EL (cell line): ENCODE data around the gene ANKMY2.
"Not testable (repeated sequence)": the region's sequence is repeated elsewhere in the genome, so short reads cannot be mapped to it uniquely, and the experiment has no call there.

Experiments used
- DNase-seq: peaks from one replicate; pipeline ENCODE4 v3.0.0-alpha.2; 2016

ANKMY2 gene

DNA sequence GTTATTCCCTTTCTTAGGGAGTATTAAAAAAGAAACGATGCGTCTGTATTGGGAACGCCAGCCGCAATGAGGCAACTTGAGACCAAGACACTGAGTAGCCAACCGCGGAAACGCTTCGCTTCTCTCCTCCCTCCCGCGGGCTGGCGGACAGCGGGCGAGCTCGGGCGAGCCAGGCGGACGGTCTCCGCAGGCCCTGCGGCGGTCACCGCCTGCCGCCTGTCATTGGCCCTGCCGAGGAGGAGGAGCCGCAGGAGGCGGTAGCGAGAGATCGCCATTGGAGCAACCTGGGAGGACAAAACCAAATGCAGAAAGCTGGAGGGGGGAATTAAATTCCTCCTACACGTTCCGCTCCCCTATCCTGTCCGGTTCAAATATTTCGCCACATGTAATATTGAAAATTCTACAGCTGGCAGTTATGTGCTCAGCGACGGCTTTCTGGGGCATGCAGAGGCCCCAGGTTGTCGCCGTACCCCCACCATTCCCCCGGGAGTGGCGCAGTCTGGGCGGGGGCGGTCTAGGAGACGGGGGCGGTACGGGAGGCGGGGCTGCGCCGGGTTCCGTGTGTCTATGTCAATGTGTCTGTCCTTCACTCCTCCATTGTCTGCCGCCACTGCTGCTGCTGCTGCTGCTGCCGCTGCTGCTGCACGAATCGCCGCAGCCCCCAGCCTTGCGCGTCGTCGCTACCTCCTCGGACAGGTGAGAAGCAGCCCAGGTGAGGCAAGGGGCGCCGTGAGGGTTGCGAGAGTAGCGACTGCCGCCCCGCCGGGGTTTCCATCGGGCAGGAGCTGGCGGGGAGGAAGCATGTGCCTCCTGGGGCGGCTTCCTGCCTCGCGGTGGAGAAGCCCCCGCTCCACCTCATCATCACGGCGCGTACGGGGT, at the start of gene ANKMY2, which contains the start of gene BZW2:
Gene ANKMY2 (minus strand): TSS at position 162 of the 879 bp plus-strand sequence. CDS start 181 bp downstream, outside the sequence.
Gene BZW2 (plus strand): TSS at position 589 of the 879 bp plus-strand sequence. CDS start 19,263 bp downstream, outside the sequence.
- peak; percentile 97 for DNase-seq

DNA sequence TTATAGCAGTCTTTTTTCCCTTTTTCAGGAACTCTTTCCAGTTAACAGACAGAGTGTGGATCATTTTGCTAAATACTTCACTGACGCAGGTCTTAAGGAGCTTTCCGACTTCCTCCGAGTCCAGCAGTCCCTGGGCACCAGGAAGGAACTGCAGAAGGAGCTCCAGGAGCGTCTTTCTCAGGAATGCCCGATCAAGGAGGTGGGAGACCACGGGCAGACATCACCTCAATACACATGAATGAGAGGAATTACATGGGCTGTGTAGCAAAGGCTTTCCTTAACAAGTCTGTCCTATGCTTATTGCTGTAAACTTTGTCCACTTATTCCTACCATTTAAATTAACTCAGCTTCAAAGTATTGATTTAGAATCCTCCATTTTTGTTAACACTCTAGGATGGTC, 49.3 kb upstream of the ANKMY2 start:
- DNase-seq = no peak

DNA sequence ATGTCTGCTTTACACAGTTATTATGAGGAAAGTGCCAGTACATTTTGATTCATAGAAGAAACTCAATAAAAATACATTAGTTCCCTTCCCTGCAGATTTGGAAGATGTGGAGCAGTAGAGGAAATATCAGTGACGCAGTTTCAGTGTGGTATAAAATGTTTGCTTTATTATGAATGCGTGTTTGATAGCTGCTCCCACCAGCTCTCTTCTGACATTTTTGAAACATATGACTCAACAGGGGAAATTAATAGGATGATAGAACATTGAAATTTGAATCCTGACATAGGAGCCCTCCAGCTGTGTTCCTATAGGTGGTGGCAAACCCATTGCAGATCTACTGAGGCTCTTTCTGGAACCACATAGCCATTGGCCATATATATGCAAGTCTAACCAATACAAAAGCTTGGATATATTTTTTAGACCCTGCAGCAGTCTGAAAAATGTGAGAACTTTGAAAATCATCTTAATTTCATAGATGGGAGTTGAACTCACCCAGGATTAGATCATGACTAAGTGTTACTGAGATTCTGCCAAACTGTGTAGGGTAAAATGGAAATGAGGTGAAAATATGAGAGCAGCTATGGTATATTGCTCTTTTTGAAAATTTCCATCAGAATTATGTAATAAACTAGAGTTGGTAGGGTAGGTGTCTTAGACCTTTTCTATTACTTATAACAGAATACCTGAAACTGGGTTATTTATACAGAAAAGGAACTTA, 48.2 kb upstream of the ANKMY2 start:
- no peak for DNase-seq

DNA sequence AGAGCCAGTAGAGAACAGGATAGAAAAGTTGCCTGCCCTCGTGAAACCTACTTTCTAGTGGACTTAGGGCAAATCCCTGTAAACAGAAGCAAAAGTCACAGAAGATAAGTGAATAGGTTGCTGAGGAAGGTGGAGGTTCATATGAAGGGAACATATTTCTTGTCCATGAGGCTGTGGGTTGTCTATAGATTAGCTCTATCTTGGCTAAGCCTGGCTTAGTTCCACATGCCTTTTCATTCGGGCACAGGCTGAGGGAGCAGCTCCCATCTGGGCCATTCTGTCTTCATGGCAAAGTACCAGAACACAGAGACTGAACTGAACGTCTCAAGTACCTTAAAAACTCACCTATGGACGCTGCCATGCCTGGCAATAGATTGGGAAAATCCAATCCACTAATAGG, 45.7 kb upstream of the ANKMY2 start:
- no peak for DNase-seq

DNA sequence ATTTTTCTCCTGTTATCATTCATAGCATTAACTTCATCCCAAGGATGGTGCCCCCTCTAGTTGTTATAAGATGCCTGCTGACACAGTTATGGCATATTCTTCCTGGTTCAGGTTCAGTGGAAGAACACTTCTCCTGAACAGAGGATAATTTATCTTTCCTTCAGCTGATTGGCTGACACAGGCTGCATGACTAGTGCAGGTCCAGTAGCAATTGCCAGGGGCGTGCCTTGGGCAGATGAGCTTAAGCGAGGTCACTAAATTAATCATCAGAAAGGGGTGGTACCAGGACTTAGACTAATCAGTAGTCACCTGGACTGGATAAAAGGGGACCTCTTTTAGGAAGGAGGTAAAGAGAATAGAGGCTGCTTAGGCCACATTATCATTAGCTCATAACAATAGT, 42.7 kb upstream of the ANKMY2 start:
- DNase-seq = no peak

DNA sequence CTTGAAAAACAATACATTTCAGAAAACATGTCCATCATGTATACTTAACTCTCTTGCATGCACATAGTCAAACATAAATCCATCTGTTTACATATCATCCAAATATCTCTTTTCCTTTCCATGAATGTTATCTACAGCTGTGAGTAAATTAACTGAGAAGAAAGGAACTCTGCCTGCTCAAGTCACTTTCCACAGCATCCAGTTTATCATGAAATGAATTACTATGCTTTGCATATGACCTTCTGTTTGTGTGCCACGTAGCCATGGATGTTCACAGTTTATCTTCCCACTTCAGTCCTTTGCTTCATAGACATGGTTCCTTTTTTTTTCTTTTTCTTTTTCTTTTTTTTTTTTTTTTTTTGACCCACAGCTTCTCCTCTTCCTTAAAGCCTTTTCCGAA, 40.0 kb upstream of the ANKMY2 start:
- DNase-seq = no peak

DNA sequence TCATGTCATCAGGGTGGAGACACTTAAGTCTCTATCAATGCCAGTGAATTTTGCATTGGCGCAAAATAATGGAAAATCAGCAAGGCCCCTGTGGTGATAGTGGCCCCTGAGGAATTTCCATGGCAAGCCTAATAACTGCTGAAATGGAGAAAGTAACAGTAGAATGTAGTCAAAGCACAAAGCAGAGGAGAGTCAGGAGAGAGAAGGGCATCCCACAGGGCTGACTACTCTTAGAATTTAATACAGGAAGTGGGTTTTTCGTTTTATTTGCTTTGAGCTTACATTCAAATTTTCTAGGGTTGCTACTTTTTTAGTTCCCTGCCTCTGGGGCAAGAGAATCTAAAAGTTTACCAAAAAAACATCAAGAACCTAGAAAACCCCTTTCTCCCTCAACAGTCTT, 39.4 kb upstream of the ANKMY2 start:
- DNase-seq = no peak

DNA sequence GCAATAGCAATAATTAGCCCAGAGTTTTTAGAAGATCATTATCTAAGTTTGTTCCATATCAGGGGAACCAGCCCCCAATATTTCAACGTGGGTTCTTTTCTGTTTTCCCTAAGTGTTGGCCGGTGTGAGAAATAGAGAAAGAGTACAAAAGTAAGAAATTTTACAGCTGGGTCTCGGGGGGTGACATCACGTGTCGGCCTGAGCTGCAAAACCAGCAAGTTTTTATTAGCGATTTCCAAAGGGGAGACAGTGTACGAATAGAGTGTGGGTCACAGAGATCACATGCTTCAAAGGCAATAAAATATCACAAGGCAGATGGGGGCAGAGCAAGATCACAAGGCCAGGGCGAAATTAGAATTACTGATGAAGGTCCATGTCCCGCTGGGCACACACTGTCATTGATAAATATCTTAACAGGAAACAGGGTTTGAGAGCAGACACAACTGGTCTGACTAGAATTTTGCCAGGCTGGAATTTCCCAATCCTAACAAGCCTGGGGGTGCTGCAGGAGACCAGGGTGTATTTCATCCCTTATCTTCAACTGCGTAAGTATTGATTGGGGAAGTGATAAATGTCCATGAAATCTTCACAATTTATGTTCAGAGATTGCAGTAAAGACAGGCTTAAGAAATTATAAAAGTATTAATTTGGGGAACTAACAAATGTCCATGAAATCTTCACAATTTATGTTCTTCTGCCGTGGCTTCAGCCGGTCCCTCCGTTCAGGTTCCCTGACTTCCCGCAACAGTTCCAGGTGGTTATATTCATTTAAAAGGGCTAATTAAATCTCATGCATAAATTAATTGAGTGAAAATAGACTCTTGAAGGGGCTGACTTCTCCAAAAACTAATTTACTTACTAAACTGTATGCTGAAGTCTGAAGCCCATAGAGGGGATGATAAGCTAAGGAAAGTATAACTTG, 33.4 kb upstream of the ANKMY2 start:
- not testable (repeated sequence) for DNase-seq

DNA sequence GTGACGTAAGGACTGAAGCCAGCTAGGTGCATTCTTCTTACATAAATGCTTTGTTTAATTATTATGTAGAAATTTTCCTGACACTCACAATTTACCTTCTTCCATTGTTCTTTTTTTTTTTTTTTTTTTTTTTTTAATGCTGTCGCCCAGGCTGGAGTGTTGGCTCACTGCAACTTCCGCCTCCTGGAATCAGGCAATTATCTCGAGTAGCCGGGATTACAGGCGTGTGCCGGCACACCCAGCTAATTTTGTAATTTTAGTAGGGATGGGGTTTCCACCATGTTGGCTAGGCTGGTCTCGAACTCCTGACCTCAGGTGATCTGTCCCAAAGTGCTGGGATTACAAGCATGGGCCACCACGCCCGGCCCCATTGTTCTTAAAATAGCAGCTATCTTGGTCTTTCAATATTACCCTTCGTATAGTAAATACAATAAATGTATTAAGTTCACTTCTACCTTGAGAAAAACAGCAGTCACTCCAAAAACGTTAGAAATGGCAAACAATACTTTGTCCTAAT, 32.5 kb upstream of the ANKMY2 start:
- no peak for DNase-seq

DNA sequence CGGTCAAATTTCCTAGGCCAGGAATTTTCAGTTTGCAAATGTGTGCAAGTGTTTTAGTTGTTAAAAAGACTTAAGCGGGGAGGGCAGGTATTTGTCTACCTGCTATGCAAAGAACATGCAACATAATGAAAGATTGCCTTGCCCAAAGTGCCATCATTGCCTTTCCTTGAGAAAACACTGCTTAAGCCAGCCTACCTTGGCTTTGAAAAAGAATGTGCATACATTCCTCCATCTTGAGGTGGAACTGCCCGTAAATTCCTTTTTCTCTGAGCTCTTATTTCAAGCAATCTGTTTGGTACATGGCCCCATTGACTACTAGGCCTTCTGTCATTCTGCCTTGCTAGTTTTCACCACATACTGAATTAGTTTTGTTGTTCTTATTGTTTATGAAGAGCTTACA, 29.7 kb upstream of the ANKMY2 start:
- DNase-seq = no peak

DNA sequence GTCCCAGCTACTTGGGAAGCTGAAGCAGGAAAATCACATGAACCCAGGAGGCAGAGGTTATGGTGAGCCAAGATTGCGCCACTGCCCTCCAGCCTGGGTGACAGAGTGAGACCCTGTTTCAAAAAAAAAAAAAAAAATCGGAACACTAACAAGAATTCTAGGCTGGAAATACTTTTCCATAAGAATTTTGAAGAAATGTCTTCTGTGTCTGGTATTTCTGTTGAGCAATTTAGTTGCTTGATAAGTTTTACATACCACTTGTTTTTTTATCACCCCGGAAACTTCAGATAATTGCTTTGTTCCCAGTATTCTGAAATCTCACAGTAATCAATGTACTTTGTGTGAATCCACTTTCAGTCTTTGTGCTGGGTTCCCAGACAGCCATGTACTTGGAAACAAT, 26.3 kb upstream of the ANKMY2 start:
- DNase-seq = no peak

DNA sequence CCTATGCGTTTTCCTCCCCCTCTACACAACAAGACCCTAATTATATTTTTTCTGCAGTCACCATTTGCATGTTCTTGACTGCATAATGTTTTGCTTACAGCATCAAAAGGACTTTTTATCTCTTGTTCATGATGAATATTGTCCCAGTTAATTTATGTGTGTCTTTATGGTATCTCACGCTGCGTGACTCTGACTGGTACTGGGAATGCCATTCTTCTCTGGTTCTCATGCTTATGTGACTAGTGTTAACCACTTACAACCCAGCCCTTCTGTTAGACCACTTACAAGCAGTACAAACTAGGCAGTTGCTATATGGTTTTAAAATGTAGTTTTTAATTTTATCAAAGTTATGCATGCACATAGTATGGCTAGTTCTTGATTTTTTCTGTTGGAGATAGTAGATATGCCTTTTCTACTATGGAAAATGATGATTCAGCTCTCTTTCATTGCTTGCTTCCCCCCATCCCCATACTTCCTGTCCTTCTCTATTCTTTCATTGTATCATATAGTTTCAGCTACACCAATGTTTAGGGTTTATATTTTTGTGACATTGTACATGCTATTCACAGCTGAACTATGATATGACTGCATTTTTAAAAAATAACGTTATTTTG, 25.3 kb upstream of the ANKMY2 start:
- no peak for DNase-seq

DNA sequence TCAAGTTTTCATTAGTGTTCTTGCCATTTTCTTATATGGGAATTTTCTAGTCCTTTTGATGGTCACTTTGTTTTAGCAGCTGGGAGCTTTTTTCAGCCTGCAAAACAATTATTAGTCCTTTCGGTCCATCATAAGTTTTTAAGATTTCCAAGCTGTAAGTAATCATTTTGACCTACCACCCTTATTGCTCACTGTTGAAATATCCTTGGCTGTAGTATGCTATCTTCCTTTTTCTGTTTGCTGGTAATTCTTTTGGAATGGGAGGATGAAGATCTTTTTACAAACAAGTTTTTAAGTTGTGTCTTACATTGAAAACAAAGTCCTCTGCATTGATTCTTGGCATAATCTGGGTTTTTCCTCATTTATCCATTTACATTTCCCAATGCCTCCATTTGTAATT, 24.5 kb upstream of the ANKMY2 start:
- DNase-seq = peak; percentile 63

DNA sequence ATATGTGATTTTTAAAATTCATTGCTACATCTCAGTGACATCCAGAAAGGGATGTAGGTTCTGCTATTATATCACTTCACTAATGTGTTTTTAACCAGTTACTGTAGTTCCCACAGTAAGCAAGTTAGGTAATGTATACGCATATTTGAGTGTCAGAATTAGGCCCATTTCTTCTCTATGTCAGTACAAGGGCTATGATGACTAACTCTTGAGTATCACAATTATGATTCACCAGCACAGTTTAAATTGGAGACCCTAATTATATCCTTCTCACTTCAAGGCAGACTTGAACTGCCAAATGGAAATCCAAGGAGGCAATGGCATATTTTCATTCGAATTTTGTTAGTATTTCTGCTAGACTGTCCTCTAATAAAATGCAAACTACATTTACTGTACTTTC, 24.0 kb upstream of the ANKMY2 start:
- peak; percentile 56 for DNase-seq

DNA sequence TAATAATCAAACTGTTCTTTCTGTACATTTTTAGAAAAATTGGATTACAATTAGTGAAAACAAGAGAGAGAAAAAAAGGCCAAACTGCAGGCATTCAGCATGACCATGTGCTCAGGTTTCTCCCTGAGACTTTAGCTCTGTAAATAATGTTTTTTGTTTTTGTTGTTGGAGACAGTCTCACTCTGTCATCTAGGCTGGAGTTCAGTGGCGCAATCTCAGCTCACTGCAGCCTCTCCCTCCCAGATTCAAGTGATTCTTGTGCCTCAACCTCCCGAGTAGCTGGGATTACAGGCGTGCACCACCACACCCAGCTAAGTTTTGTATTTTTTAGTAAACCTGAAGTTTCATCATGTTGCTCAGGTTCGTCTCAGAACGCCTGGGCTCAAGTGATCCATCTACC, 23.4 kb upstream of the ANKMY2 start:
- no peak for DNase-seq

DNA sequence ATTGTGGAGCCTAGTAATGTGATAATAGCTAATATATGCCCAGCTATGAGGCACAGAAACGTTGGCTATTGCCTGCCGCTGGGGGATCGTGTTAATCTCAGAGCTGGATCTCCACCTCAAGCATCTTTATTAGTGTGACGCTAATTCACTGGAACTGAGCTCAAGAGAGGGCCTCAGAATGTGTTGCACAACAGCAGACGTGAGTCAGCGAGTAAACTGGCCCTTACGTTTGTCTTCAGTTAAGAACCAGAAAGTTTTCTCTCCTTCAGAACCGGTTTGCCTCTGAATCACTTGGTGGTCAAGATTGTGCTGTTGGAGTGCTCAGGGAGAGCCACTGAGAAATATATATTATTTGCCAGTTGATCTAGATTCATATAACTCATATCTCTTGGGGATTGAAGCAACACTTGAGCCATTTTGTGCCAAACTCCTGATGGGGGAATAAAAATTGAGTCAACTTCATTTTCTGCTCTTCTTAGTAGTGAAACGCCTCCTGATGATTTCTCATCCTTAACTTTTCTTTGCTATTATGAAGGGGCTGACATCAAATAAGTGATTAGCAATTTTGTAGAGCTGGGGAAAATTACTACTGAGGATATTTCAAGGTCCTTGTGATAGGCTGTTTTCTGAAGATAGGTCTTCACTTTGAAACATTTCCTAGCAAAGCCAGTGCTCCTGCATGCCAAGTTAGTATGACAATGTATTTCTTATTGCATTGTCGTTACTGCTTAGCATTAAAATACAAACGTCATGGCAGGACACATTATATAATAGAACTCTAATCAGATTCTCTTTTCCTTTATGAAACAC, 22.7 kb upstream of the ANKMY2 start:
- DNase-seq = peak; percentile 99

DNA sequence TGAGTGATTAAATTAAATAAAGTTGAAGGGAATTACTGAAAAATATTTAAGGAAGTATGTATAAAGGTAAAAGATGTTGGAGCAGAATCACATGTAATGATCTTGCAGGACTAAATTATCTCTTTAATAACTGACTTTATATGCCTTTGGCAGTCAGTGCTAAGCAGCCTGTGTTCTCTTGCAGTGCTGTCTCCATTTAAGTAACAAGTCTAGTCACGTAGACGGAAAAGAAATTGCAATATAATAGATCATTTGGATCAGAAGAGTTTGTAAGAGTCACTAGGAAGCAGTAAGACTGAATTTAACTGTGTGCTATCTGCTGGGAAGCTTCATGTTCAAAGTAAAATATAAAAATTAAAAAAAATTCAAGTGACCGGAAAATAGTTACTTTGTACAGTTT, 21.8 kb upstream of the ANKMY2 start:
- DNase-seq = no peak

DNA sequence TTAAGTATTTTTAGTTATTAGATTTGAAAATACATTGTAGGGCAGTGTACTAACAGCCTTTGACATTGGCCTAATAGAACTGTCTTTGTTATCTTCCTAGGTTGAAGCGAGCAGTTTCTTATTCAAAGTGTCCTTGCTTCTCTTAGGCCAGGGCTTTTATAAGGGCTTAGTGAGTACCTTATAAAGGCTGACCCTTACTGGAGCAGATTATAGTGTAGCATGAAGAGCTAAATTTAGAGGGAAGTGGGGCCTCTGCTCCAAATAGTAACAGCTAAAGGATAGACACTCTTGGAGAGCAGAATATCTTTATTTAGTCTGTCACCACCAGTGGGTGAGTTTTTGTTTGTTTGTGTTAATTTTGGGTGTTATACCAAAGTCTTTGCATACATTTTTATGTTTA, 16.4 kb upstream of the ANKMY2 start:
- DNase-seq = no peak

DNA sequence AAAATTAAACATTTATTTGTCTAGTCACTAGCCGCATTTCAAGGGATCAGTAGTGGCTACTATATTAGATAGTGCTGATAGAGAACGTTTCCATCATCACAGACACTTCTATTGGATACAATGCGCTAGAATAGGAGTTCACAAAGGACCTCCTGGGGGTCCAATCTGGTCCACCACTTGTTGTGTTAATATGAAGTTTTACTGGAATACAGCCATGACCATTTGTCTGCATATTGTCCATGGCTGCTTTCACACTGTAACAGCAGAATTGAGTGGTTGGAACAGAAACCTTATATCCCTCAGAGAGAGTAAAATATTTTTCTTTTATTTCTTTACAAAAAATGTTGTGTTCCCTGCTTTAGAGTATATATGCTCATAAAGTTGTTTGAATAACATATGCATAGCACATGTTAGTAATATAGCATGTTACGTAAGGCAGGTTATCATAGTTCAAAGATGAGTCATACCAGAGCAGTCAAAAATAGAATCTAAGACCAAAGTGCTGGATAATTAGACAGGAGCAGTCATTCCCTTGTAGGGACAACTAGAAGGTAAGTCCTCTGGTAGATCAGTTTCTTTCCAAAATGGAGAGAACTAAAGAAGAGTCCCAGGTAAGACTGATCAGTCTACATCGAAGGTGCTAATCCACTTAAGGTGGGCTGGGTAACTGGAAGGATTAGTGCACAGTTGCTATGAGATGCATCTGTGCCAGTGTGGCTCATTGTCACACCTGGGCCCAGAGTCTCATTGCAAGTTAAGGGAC, 15.3 kb upstream of the ANKMY2 start:
- DNase-seq = peak; percentile 79

DNA sequence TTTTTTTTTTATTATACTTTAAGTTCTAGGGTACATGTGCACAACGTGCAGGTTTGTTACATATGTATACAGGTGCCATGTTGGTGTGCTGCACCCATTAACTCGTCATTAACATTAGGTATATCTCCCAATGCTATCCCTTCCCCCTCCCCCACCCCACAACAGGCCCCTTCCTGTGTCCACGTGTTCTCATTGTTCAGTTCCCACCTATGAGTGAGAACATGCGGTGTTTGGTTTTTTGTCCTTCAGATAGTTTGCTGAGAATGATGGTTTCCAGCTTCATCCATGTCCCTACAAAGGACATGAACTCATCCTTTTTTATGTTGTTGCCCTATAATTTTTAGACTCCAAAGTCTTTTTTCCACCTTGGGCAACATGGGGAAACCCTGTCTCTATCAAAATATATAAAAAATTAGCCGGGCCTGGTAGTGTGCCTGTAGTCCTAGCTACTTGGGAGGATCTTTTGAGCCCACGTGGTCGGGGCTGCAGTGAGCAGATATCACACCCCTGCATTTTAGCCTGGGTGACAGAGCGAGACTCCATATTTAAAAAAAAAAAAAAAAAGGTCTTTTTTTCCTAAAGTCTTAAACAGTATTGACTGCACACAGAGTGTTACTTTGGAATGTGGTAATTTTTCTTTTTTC, 14.4 kb upstream of the ANKMY2 start:
- DNase-seq = not testable (repeated sequence)
